H9 (cell line): ENCODE data around the gene YPEL1. TPM values are rescaled to one million over a fixed set of nuclear protein-coding genes. Genes with fewer than 3 reads are reported as not detected.

Source experiments
- DNase-seq: peaks from one replicate; pipeline ENCODE4 v3.0.0-alpha.2; 2017
- H2AFZ ChIP-seq: one replicate; pipeline ENCODE4 v1.6.1; 2013; ENCODE audit warnings: mild to moderate bottlenecking, low read length, control low read depth, moderate library complexity
- H2AK5ac ChIP-seq: 2 replicates; pipeline ENCODE4 v1.6.1; 2013; ENCODE audit warnings: low read length, control low read depth, mixed read lengths; ENCODE audit not compliant: insufficient read length
- H2BK120ac ChIP-seq: one replicate; pipeline ENCODE4 v1.6.1; 2013; ENCODE audit warnings: low read depth, mild to moderate bottlenecking, low read length, control low read depth, inconsistent platforms; ENCODE audit not compliant: poor library complexity, severe bottlenecking
- H2BK12ac ChIP-seq: 2 replicates; pipeline ENCODE4 v1.6.1; 2013; ENCODE audit warnings: low read length, control low read depth, mixed read lengths, low read depth; ENCODE audit not compliant: insufficient read length
- H2BK15ac ChIP-seq: 2 replicates; pipeline ENCODE4 v1.6.1; 2013; ENCODE audit warnings: low read depth, low read length, control low read depth
- H2BK20ac ChIP-seq: one replicate; pipeline ENCODE4 v1.6.1; 2013; ENCODE audit warnings: low read depth, mild to moderate bottlenecking, low read length, control low read depth, inconsistent platforms; ENCODE audit not compliant: poor library complexity, severe bottlenecking
- H2BK5ac ChIP-seq: 2 replicates; pipeline ENCODE4 v1.6.1; 2013; ENCODE audit warnings: low read length, control low read depth, mixed read lengths; ENCODE audit not compliant: insufficient read length
- H3K14ac ChIP-seq: 2 replicates; pipeline ENCODE4 v1.6.1; 2013; ENCODE audit warnings: low read length, control low read depth; ENCODE audit not compliant: insufficient read depth
- H3K18ac ChIP-seq: 2 replicates; pipeline ENCODE4 v1.6.1; 2013; ENCODE audit warnings: low read depth, mild to moderate bottlenecking, mixed read lengths, low read length, control low read depth; ENCODE audit not compliant: insufficient read length
- H3K23ac ChIP-seq: 2 replicates; pipeline ENCODE4 v1.6.1; 2013; ENCODE audit warnings: low read length, control low read depth, mixed read lengths, low read depth; ENCODE audit not compliant: insufficient read length
- H3K23me2 ChIP-seq: 2 replicates; pipeline ENCODE4 v1.6.1; 2013; ENCODE audit warnings: low read depth, mild to moderate bottlenecking, mixed read lengths, low read length, control low read depth; ENCODE audit not compliant: insufficient read length, poor library complexity, severe bottlenecking
- H3K27ac ChIP-seq: 2 replicates; pipeline ENCODE4 v1.5.1; 2013; ENCODE audit warnings: low read length, control low read depth, mixed read lengths, low read depth; ENCODE audit not compliant: insufficient read length
- H3K27me3 ChIP-seq: 2 replicates; pipeline ENCODE4 v1.6.1; 2013; ENCODE audit warnings: low read length, control low read depth, inconsistent platforms; ENCODE audit not compliant: insufficient read depth
- H3K4ac ChIP-seq: 2 replicates; pipeline ENCODE4 v1.6.1; 2013; ENCODE audit warnings: low read depth, mild to moderate bottlenecking, control low read depth, inconsistent platforms, low read length, moderate library complexity
- H3K4me1 ChIP-seq: 2 replicates; pipeline ENCODE4 v1.6.1; 2013; ENCODE audit warnings: low read length, control low read depth, inconsistent platforms; ENCODE audit not compliant: insufficient read depth
- H3K4me2 ChIP-seq: 2 replicates; pipeline ENCODE4 v1.6.1; 2013; ENCODE audit warnings: low read length, control low read depth, mixed read lengths; ENCODE audit not compliant: insufficient read length, insufficient read depth
- H3K56ac ChIP-seq: 2 replicates; pipeline ENCODE4 v1.6.1; 2013; ENCODE audit warnings: low read depth, mild to moderate bottlenecking, mixed read lengths, low read length, control low read depth; ENCODE audit not compliant: insufficient read length
- H3K79me1 ChIP-seq: 2 replicates; pipeline ENCODE4 v1.6.1; 2013; ENCODE audit warnings: low read depth, mild to moderate bottlenecking, moderate library complexity, low read length, control low read depth, inconsistent platforms; ENCODE audit not compliant: insufficient read depth, poor library complexity, severe bottlenecking
- H3K79me2 ChIP-seq: 2 replicates; pipeline ENCODE4 v1.6.1; 2013; ENCODE audit warnings: low read length, control low read depth, inconsistent platforms; ENCODE audit not compliant: insufficient read depth
- H3K9ac ChIP-seq: 2 replicates; pipeline ENCODE4 v1.6.1; 2013; ENCODE audit warnings: low read length, control low read depth, mixed read lengths; ENCODE audit not compliant: insufficient read length; ENCODE audit errors: extremely low read depth
- H3K9me3 ChIP-seq: one replicate; pipeline ENCODE4 v1.6.1; 2013; ENCODE audit warnings: low read depth, low read length, inconsistent platforms; ENCODE audit not compliant: control insufficient read depth
- H3T11ph ChIP-seq: one replicate; pipeline ENCODE4 v1.6.1; 2013; ENCODE audit warnings: mild to moderate bottlenecking, low read length, control low read depth, inconsistent platforms
- H4K20me1 ChIP-seq: one replicate; pipeline ENCODE4 v1.6.1; 2013; ENCODE audit not compliant: control insufficient read depth, insufficient read length, insufficient read depth
- H4K5ac ChIP-seq: 2 replicates; pipeline ENCODE4 v1.6.1; 2013; ENCODE audit warnings: low read depth, mild to moderate bottlenecking, mixed read lengths, low read length, control low read depth; ENCODE audit not compliant: insufficient read length
- H4K8ac ChIP-seq: replicated peaks from 2 replicates; pipeline ENCODE4 v1.6.1; 2013; ENCODE audit warnings: low read length, control low read depth, mixed read lengths, low read depth; ENCODE audit not compliant: insufficient read length
- H4K91ac ChIP-seq: 2 replicates; pipeline ENCODE4 v1.6.1; 2013; ENCODE audit warnings: low read depth, mild to moderate bottlenecking, moderate library complexity, mixed read lengths, low read length, control low read depth; ENCODE audit not compliant: insufficient read length
- H3K27ac Mint-ChIP-seq, 3 experiments: 2 replicates in 2 of 3; 3 replicates in 1 of 3; pipeline ENCODE4 v1.8.0; 2020 to 2021; ENCODE audit warnings: mixed read lengths in 3 of 3, mild to moderate bottlenecking in 1 of 3, moderate library complexity in 1 of 3
- H3K27me3 Mint-ChIP-seq: 2 replicates; pipeline ENCODE4 v1.8.0; 2021; ENCODE audit warnings: low read depth, mild to moderate bottlenecking, moderate library complexity, mixed read lengths
- H3K36me3 Mint-ChIP-seq, 3 experiments: 2 replicates in 2 of 3; 3 replicates in 1 of 3; pipeline ENCODE4 v1.8.0; 2020 to 2021; ENCODE audit warnings: low read depth in 3 of 3, mixed read lengths in 3 of 3; ENCODE audit not compliant: insufficient read depth in 1 of 3
- H3K4me1 Mint-ChIP-seq, 2 experiments: 2 replicates each; pipeline ENCODE4 v1.8.0; 2020; ENCODE audit warnings: mixed read lengths in 2 of 2
- H3K4me3 Mint-ChIP-seq, 2 experiments: 2 replicates in 1 of 2; 3 replicates in 1 of 2; pipeline ENCODE4 v1.8.0; 2020 to 2021; ENCODE audit warnings: mild to moderate bottlenecking in 2 of 2, mixed read lengths in 2 of 2, moderate library complexity in 1 of 2
- H3K9me3 Mint-ChIP-seq, 2 experiments: 2 replicates in 1 of 2; 3 replicates in 1 of 2; pipeline ENCODE4 v1.8.0; 2020; ENCODE audit warnings: mild to moderate bottlenecking in 2 of 2, mixed read lengths in 2 of 2, moderate library complexity in 1 of 2
- CTCF ChIP-seq: fragments of 200-600 bp; sonication (generic); conservative IDR thresholded peaks from 3 replicates; pipeline ENCODE4 v1.8.0; 2021; ENCODE audit warnings: antibody characterized with exemption, mild to moderate bottlenecking
- WGBS: extraction: QIAGEN DNeasy Blood & Tissue Kit; methylation state at CpG from one replicate; pipeline ENCODE4 v1.1.7; 2013; ENCODE audit warnings: missing lambda C conversion rate, low lambda C conversion rate, mixed read lengths; ENCODE audit not compliant: insufficient read length; ENCODE audit errors: extremely low coverage; 5-methylcytosine and 5-hydroxymethylcytosine counted together
- total RNA-seq: library from RNA; stranded (reverse); gene quantifications from 2 replicates; pipeline ENCODE4 v1.2.1, GENCODE V29; 2021

The YPEL1 gene
- total RNA-seq, 1 experiment from 2014 or later, result 5.4 TPM

DNA sequence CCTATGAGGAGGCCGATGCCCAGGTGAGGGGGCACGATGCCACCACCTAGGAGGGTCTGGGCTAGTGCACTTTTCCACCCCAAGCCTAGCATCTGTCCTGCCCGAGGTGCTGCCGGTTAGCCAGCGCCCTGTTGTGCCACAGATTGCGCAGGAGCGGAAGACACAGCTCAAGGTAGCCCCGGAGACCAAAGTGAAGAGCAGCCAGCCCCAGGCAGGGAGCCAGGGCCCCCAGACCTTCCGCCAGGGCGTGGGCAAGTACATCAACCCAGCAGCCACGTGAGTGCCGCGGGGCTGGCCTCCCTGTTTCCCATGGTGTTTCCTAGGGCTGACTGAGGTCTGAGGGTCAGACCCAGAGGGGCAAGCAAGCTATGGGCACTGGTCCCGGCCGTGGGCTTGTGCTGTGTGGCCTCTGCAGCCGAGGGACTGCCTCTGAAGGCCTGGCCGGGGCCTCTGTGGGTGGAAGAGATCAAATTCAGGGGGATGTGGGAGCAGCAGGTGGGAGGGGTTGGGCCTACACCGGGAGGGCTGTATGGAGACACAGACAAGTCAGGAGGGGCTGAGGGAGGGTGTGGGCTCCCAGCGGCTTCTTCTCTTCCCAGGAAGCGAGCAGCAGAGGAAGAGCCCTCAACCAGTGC lies 40.7 kb downstream of the YPEL1 start:
- Histone ChIP-seq H2AK5ac (no peak overlapping the region), H3K79me1 (no peaks in the 10 kb centered on the region), H2AFZ (no peak overlapping the region), H4K91ac (no peak overlapping the region), H2BK5ac (no peak overlapping the region), H3K9me3 (no peaks in the 10 kb centered on the region), H3K14ac (no peak overlapping the region), H2BK120ac (no peak overlapping the region), H3K23ac (no peak overlapping the region), H2BK20ac (no peak overlapping the region), H3K4ac (no peak overlapping the region), H3K9ac (no peak overlapping the region), H3T11ph (no peak overlapping the region), H4K5ac (no peak overlapping the region), H2BK15ac (no peak overlapping the region), H3K4me2 (no peak overlapping the region), H3K27ac (no peak overlapping the region), H3K23me2 (no peaks in the 10 kb centered on the region), H4K20me1 (no peaks in the 10 kb centered on the region), H3K79me2 (no peaks in the 10 kb centered on the region), H4K8ac (no peak overlapping the region), H3K27me3 (no peaks in the 10 kb centered on the region), H3K4me1 (no peaks in the 10 kb centered on the region), H2BK12ac (no peak overlapping the region), H3K18ac (no peak overlapping the region), H3K56ac (no peak overlapping the region)
- no CpG with 5 or more reads among the region's 20 CpGs for WGBS
- H3K4me1 Mint-ChIP-seq, result 0 out of 4 replicates have a peak, but pooled peaks cover 0 to 2% of the 10 kb centered on the region in 2 experiments
- H3K9me3 Mint-ChIP-seq, result no peaks in the 10 kb centered on the region
- no peak for DNase-seq
- peaks cover 15 to 47% (median 39%) of the 10 kb centered on the region in 3 experiments for H3K36me3 Mint-ChIP-seq
- no peaks in the 10 kb centered on the region for H3K27me3 Mint-ChIP-seq
- no peak overlapping the region for H3K4me3 Mint-ChIP-seq
- TF ChIP-seq CTCF, result no peak
- H3K27ac Mint-ChIP-seq, result peak overlapping the region in 2 of 3 experiments; percentile 67 to 92; a peak in 3 of 7 replicates
